Measurements from ENCODE around the gene DAAM2.

GRCh38 chr6:39867592-39867991, 75.4 kb downstream of the DAAM2 start:
- TF ChIP-seq NFIC (IDR thresholded peaks at IDR 0.05) (no peak), CREB1 (IDR thresholded peaks at IDR 0.05; ENCODE audit: low read depth) (no peak), TEAD4 (IDR thresholded peaks at IDR 0.05) (no peak), TAF1 (IDR thresholded peaks at IDR 0.05; ENCODE audit: low read depth) (no peak), EP300 (IDR thresholded peaks at IDR 0.05; ENCODE audit: borderline replicate concordance) (no peak), TCF12 (IDR thresholded peaks at IDR 0.05; ENCODE audit: low read depth) (no peak), YY1 (IDR thresholded peaks at IDR 0.05; ENCODE audit: low read depth) (no peak), CEBPB (IDR thresholded peaks at IDR 0.05) (no peak)
- TF ChIP-seq, protein P1, sequence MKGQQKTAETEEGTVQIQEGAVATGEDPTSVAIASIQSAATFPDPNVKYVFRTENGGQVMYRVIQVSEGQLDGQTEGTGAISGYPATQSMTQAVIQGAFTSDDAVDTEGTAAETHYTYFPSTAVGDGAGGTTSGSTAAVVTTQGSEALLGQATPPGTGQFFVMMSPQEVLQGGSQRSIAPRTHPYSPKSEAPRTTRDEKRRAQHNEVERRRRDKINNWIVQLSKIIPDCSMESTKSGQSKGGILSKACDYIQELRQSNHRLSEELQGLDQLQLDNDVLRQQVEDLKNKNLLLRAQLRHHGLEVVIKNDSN (IDR thresholded peaks at IDR 0.05): no peak
- TF ChIP-seq, protein P2, sequence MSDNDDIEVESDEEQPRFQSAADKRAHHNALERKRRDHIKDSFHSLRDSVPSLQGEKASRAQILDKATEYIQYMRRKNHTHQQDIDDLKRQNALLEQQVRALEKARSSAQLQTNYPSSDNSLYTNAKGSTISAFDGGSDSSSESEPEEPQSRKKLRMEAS (IDR thresholded peaks at IDR 0.05): no peak
- TF ChIP-seq, protein P3, sequence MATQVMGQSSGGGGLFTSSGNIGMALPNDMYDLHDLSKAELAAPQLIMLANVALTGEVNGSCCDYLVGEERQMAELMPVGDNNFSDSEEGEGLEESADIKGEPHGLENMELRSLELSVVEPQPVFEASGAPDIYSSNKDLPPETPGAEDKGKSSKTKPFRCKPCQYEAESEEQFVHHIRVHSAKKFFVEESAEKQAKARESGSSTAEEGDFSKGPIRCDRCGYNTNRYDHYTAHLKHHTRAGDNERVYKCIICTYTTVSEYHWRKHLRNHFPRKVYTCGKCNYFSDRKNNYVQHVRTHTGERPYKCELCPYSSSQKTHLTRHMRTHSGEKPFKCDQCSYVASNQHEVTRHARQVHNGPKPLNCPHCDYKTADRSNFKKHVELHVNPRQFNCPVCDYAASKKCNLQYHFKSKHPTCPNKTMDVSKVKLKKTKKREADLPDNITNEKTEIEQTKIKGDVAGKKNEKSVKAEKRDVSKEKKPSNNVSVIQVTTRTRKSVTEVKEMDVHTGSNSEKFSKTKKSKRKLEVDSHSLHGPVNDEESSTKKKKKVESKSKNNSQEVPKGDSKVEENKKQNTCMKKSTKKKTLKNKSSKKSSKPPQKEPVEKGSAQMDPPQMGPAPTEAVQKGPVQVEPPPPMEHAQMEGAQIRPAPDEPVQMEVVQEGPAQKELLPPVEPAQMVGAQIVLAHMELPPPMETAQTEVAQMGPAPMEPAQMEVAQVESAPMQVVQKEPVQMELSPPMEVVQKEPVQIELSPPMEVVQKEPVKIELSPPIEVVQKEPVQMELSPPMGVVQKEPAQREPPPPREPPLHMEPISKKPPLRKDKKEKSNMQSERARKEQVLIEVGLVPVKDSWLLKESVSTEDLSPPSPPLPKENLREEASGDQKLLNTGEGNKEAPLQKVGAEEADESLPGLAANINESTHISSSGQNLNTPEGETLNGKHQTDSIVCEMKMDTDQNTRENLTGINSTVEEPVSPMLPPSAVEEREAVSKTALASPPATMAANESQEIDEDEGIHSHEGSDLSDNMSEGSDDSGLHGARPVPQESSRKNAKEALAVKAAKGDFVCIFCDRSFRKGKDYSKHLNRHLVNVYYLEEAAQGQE (IDR thresholded peaks at IDR 0.05; ENCODE audit: low read depth): no peak
